Subcutaneous adipose tissue (tissue), 4 donors: ENCODE measurements around the gene GATA2. TPM values are rescaled to one million over a fixed set of nuclear protein-coding genes. Genes with fewer than 3 reads are reported as not detected.

Experiments used
- CTCF ChIP-seq: fragments of 450-650 bp; IDR thresholded peaks from one replicate; pipeline ENCODE4 v1.5.1; 2016; ENCODE audit warnings: low read depth, mild to moderate bottlenecking, control low read depth, antibody characterized with exemption, moderate library complexity
- total RNA-seq, 4 donors: library from RNA; depleted of rRNA; stranded (reverse); fragments of >200 nt; gene quantifications; one replicate each; pipeline ENCODE4 v1.1.0, GENCODE V29; 2016

Gene GATA2
- total RNA-seq, 4 donors from 2014 or later = 2.4 to 26.6 (median 11.0) TPM

GRCh38 chr3:128490915-128491690 is 1.9 kb downstream of the GATA2 start:
- no peak for TF ChIP-seq CTCF

- no peak for TF ChIP-seq CTCF
Measured at GRCh38 chr3:128490650-128490914, 2.4 kb downstream of the GATA2 start.

GRCh38 chr3:128489927-128490649 is 2.9 kb downstream of the GATA2 start:
- no peak for TF ChIP-seq CTCF

GRCh38 chr3:128489674-128489926 is 3.4 kb downstream of the GATA2 start:
- no peak for TF ChIP-seq CTCF

GRCh38 chr3:128488991-128489673 is 3.9 kb downstream of the GATA2 start:
- no peak for TF ChIP-seq CTCF

- no peak for TF ChIP-seq CTCF
Measured at GRCh38 chr3:128488636-128488990, 4.4 kb downstream of the GATA2 start.

- no peak for TF ChIP-seq CTCF
Measured at GRCh38 chr3:128487813-128488635, 5.0 kb downstream of the GATA2 start.
